ENCODE measurements around the gene DCUN1D1.

- TF ChIP-seq ZNF24 (IDR thresholded peaks at IDR 0.05), result no peak
- TF ChIP-seq CTCF (IDR thresholded peaks at IDR 0.05 in 2 of 3, conservative IDR thresholded peaks at IDR 0.05 in 1 of 3; ENCODE audit: control insufficient read depth in 2 of 3, extremely low read depth in 1 of 3, insufficient read depth in 1 of 3, low read depth in 3 of 3, low read length in 3 of 3), result no peak
These were observed 22.6 kb downstream of the DCUN1D1 start for GRCh38 chr3:182957676-182958266.
